DND-41 (cell line): ENCODE data around the gene CPXM2.

Source experiments
- ATAC-seq: fragments of 200-7000 bp; cut with Tn5 transposase; 3 replicates; pipeline ENCODE4 v1.9.1; 2021; ENCODE audit warnings: low read depth; ENCODE audit not compliant: insufficient read depth
- DNase-seq: peaks from one replicate; pipeline ENCODE4 v3.0.0-alpha.2; 2020
- H2AFZ ChIP-seq: 2 replicates; pipeline ENCODE4 v1.6.0; 2012; ENCODE audit warnings: low read depth, low read length
- H3K27ac ChIP-seq: 2 replicates; pipeline ENCODE4 v1.5.1; 2012; ENCODE audit warnings: low read length, inconsistent platforms
- H3K27me3 ChIP-seq: fragments of 200-600 bp; sonication (generic); 2 replicates; pipeline ENCODE4 v1.6.0; 2012; ENCODE audit warnings: low read length, mild to moderate bottlenecking, inconsistent platforms; ENCODE audit not compliant: insufficient read depth, poor library complexity
- H3K36me3 ChIP-seq: 2 replicates; pipeline ENCODE4 v1.5.1; 2012; ENCODE audit warnings: low read length, inconsistent platforms; ENCODE audit not compliant: insufficient read depth
- H3K4me1 ChIP-seq: 2 replicates; pipeline ENCODE4 v1.5.1; 2012; ENCODE audit warnings: mild to moderate bottlenecking, low read length; ENCODE audit not compliant: insufficient read depth
- H3K4me2 ChIP-seq: 2 replicates; pipeline ENCODE4 v1.6.0; 2012; ENCODE audit warnings: mild to moderate bottlenecking, moderate library complexity, low read length, inconsistent platforms; ENCODE audit not compliant: insufficient read depth
- H3K4me3 ChIP-seq, 2 experiments: fragments of 200-600 bp in 1 of 2; shearing (Covaris generic) in 1 of 2; 2 replicates each; pipeline ENCODE4 v1.5.1; 2012 to 2016; ENCODE audit warnings: inconsistent platforms in 2 of 2, low read length in 2 of 2, mild to moderate bottlenecking in 2 of 2, low read depth in 1 of 2, moderate library complexity in 1 of 2
- H3K79me2 ChIP-seq: 2 replicates; pipeline ENCODE4 v1.6.0; 2012; ENCODE audit warnings: low read length, inconsistent platforms; ENCODE audit not compliant: insufficient read depth
- H3K9ac ChIP-seq: 2 replicates; pipeline ENCODE4 v1.6.0; 2012; ENCODE audit warnings: low read depth, mild to moderate bottlenecking, inconsistent platforms, low read length, moderate library complexity
- H3K9me3 ChIP-seq: 2 replicates; pipeline ENCODE4 v1.5.1; 2012; ENCODE audit warnings: low read length, moderate library complexity, mild to moderate bottlenecking, inconsistent platforms; ENCODE audit not compliant: insufficient read depth, severe bottlenecking
- H4K20me1 ChIP-seq: 2 replicates; pipeline ENCODE4 v1.6.0; 2012; ENCODE audit warnings: low read length; ENCODE audit not compliant: insufficient read depth
- CTCF ChIP-seq: IDR thresholded peaks from 2 replicates; pipeline ENCODE4 v1.5.1; 2012; ENCODE audit warnings: borderline replicate concordance, low read length, moderate library complexity, mild to moderate bottlenecking; ENCODE audit not compliant: poor library complexity, severe bottlenecking; ENCODE audit errors: extremely low read depth
- EZH2 ChIP-seq: IDR thresholded peaks from 3 replicates; pipeline ENCODE4 v1.6.1; 2012; ENCODE audit warnings: borderline replicate concordance, low read depth, mild to moderate bottlenecking, moderate library complexity, low read length, inconsistent platforms; ENCODE audit not compliant: severe bottlenecking

Gene CPXM2

GRCh38 chr10:123726381-123726780 is 165.2 kb downstream of the CPXM2 start:
- Histone ChIP-seq H3K9ac (no peak overlapping the region), H3K4me3 (no peak overlapping the region), H3K79me2 (no peaks in the 10 kb centered on the region), H3K27me3 (no peaks in the 10 kb centered on the region), H3K4me2 (no peak overlapping the region), H4K20me1 (no peaks in the 10 kb centered on the region), H3K36me3 (no peaks in the 10 kb centered on the region), H2AFZ (no peak overlapping the region), H3K27ac (no peak overlapping the region), H3K4me1 (no peaks in the 10 kb centered on the region), H3K9me3 (peaks cover 6% of the 10 kb centered on the region)
- no peak for ATAC-seq
- TF ChIP-seq EZH2 (no peak), CTCF (no peak)
- DNase-seq, result no peak

- no peak for DNase-seq
- Histone ChIP-seq H3K4me2 (no peak overlapping the region), H3K9me3 (no peaks in the 10 kb centered on the region), H2AFZ (no peak overlapping the region), H3K36me3 (no peaks in the 10 kb centered on the region), H3K79me2 (no peaks in the 10 kb centered on the region), H3K4me1 (no peaks in the 10 kb centered on the region), H3K9ac (no peak overlapping the region), H4K20me1 (no peaks in the 10 kb centered on the region), H3K27ac (no peak overlapping the region), H3K27me3 (no peaks in the 10 kb centered on the region), H3K4me3 (no peak overlapping the region)
- no peak for TF ChIP-seq CTCF
- no peak for TF ChIP-seq EZH2
- ATAC-seq, result no peak
Measured at GRCh38 chr10:123724747-123725146, 166.9 kb downstream of the CPXM2 start.

- Histone ChIP-seq H3K36me3 (no peaks in the 10 kb centered on the region), H3K4me1 (no peaks in the 10 kb centered on the region), H3K9ac (no peak overlapping the region), H3K9me3 (peaks cover 4% of the 10 kb centered on the region), H3K79me2 (no peaks in the 10 kb centered on the region), H3K4me3 (no peak overlapping the region), H4K20me1 (no peaks in the 10 kb centered on the region), H3K4me2 (no peak overlapping the region), H2AFZ (no peak overlapping the region), H3K27ac (no peak overlapping the region), H3K27me3 (no peaks in the 10 kb centered on the region)
- DNase-seq (no peak), ATAC-seq (no peak)
- no peak for TF ChIP-seq EZH2
- TF ChIP-seq CTCF, result no peak
Measured at GRCh38 chr10:123722351-123722750, 169.3 kb downstream of the CPXM2 start.

GRCh38 chr10:123721441-123722049 is 170.1 kb downstream of the CPXM2 start:
- H3K4me3 ChIP-seq, result no peak overlapping the region
- no peaks in the 10 kb centered on the region for H3K79me2 ChIP-seq
- no peak overlapping the region for H3K4me2 ChIP-seq
- H3K4me1 ChIP-seq, result no peaks in the 10 kb centered on the region
- no peaks in the 10 kb centered on the region for H3K36me3 ChIP-seq
- H3K27me3 ChIP-seq, result no peaks in the 10 kb centered on the region
- H3K27ac ChIP-seq, result no peak overlapping the region
- no peak overlapping the region for H3K9ac ChIP-seq
- ATAC-seq (no peak), DNase-seq (no peak)
- no peaks in the 10 kb centered on the region for H4K20me1 ChIP-seq
- no peak for TF ChIP-seq CTCF
- no peak for TF ChIP-seq EZH2
- H3K9me3 ChIP-seq, result peaks cover 4% of the 10 kb centered on the region
- no peak overlapping the region for H2AFZ ChIP-seq
